HG03575 (cell line): ENCODE results near the gene C2orf81.

Experiments
- ATAC-seq: cut with Tn5 transposase; IDR thresholded peaks from one replicate; pipeline ENCODE4 v1.9.1; 2021; ENCODE audit not compliant: unreplicated experiment, insufficient number of reproducible peaks, low FRiP score; ENCODE audit errors: extremely low read depth

C2orf81 gene

GRCh38 chr2:74371421-74371820 lies 50.0 kb downstream of the C2orf81 start:
- ATAC-seq: no peak

GRCh38 chr2:74369976-74370375 lies 51.4 kb downstream of the C2orf81 start:
- no peak for ATAC-seq

GRCh38 chr2:74368499-74368898 lies 52.9 kb downstream of the C2orf81 start:
- ATAC-seq: no peak

- ATAC-seq: no peak
Measured at GRCh38 chr2:74367789-74368188, 53.6 kb downstream of the C2orf81 start.

GRCh38 chr2:74366036-74366435 lies 55.4 kb downstream of the C2orf81 start:
- ATAC-seq: no peak

- ATAC-seq: no peak
Measured at GRCh38 chr2:74364533-74365505, 56.6 kb downstream of the C2orf81 start.
